GM23248 (cell line): ENCODE data around the gene BORA.

Experiments used
- EZH2 ChIP-seq: fragments of 200-600 bp; sonication (generic); IDR thresholded peaks from 2 replicates; pipeline ENCODE4 v1.6.1; 2018; ENCODE audit warnings: antibody characterized with exemption, mild to moderate bottlenecking; ENCODE audit not compliant: insufficient read depth, poor library complexity, severe bottlenecking
- EZH2phosphoT487 ChIP-seq: fragments of 200-600 bp; sonication (generic); IDR thresholded peaks from 2 replicates; pipeline ENCODE4 v1.6.1; 2018; ENCODE audit warnings: antibody characterized with exemption, moderate library complexity, mild to moderate bottlenecking, low read depth; ENCODE audit not compliant: insufficient read depth

GRCh38 chr13:72680353-72680752 is 47.4 kb upstream of the BORA start:
- TF ChIP-seq EZH2phosphoT487 (no peak), EZH2 (no peak)
